ENCODE data around the gene AP2A1.
A peak's percentile ranks its signal among the peaks of the same experiment; 100 is the strongest.

The AP2A1 gene

DNA sequence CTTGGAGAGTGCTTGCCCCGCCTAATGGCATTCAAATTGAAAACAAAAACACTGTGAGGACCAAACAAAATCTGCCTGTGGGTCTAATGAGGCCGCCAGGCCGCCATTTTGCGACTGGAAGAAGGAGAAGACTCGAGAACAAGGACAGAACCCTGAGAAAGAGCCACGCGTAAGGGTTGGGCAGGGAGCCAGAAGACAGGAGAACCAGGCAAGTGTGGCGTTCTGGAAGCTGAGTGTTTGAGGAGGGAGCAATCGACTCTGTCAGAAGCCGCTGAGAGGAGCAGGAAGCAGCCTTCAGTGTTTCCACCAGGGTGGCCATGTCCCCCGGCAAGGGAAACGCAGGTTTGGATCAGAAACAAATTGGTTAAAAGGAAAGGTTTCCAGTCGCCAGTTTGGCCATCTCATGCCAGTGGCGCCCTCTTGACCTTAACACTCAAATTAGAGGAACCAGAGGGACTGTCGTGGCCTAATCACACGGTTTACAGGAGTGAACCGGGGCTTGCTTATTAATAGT is 74.0 kb downstream of the AP2A1 start:
- H3K4me3 ChIP-seq (ENCODE audit: low read length): no peak overlapping the region
- TF ChIP-seq, protein P1, sequence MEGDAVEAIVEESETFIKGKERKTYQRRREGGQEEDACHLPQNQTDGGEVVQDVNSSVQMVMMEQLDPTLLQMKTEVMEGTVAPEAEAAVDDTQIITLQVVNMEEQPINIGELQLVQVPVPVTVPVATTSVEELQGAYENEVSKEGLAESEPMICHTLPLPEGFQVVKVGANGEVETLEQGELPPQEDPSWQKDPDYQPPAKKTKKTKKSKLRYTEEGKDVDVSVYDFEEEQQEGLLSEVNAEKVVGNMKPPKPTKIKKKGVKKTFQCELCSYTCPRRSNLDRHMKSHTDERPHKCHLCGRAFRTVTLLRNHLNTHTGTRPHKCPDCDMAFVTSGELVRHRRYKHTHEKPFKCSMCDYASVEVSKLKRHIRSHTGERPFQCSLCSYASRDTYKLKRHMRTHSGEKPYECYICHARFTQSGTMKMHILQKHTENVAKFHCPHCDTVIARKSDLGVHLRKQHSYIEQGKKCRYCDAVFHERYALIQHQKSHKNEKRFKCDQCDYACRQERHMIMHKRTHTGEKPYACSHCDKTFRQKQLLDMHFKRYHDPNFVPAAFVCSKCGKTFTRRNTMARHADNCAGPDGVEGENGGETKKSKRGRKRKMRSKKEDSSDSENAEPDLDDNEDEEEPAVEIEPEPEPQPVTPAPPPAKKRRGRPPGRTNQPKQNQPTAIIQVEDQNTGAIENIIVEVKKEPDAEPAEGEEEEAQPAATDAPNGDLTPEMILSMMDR (conservative IDR thresholded peaks at IDR 0.05; ENCODE audit: low read depth, low read length): no peak
- DNase-seq (ENCODE audit: low read depth): no peak

DNA sequence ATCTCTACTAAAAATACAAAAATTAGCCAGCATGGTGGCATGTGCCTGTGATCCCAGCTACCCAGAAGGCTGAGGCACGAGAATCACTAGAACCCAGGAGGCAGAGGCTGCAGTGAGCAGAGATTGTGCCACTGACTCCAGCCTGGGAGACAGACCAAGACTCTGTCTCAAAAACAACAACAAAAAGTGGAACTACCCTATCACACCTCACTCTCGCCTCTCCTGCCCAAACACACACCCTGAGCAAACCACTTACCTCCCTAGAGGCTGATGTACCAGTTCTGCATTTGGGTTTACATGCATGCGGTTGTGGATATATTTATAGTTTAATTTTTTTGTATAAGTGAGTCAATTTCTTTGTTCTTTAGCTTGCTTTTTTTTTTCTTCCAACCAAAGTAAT is 76.5 kb downstream of the AP2A1 start:
- TF ChIP-seq, protein P1 (conservative IDR thresholded peaks at IDR 0.05; ENCODE audit: low read depth, low read length): no peak
- no peak for DNase-seq (ENCODE audit: low read depth)
- H3K4me3 ChIP-seq (ENCODE audit: low read length): no peak overlapping the region

DNA sequence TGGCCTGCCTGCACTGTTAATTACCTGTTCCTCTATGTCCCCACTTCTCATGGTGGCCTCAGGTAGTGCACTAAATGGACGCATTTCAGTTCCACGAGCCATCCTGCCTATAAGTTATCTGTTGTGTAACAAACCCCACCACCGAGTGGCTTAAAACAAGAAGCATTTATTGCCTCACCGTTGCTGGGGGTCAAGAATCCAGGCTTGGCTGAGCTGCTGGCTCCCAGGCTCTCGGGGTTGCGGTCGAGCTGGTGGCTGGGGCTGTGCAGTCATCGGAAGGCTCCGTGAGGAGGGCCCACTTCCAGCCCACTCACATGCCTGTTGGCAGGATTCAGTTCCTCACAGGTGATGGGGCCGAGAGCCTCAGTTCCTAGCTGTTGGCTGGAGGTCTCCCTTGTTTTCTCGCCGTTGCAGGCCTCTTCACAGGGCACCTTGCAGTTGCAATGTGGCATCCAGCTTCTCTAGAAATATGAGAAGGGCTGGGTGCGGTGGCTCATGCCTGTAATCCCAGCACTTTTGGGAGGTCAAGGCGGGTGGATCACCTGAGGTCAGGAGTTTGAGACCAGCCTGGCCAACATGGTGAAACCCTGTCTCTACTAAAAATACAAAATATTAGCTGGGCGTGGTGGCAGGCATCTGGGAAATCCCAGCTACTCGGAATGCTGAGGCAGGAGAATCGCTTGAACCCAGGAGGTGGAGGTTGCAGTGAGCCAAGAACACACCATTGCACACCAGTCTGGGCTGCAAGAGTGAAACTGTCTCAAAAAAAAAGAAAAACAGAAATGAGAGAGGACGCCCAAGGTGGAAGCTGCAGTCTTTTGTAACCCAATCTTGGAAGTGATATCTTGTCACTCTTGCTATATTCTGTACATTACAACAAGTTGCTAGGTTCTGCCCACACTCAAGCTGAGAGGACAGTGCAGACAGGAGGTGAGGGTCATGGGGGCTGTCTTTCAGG is 77.6 kb downstream of the AP2A1 start:
- no peak overlapping the region for H3K4me3 ChIP-seq (ENCODE audit: low read length)
- no peak for DNase-seq (ENCODE audit: low read depth)
- TF ChIP-seq, protein P1 (conservative IDR thresholded peaks at IDR 0.05; ENCODE audit: low read depth, low read length): no peak

DNA sequence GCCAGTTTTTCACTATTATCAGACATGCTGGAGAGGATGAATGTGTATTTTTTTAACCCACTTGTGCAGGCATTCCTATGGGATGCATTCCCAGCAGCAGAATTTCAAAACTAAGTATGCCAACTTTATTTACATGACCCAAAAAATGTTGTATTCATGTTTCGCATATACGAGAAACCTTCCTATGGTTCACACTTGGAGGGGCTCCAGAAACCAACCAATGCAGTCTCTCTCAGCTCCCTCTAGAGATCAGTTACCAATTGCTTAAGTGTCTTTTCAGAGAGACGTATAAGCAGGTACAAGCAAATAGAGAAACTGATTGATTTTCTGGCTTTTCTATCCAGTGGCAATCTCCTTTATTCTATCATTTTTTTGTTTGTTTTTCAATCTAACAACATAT is 78.6 kb downstream of the AP2A1 start:
- H3K4me3 ChIP-seq (ENCODE audit: low read length): no peak overlapping the region
- TF ChIP-seq, protein P1 (conservative IDR thresholded peaks at IDR 0.05; ENCODE audit: low read depth, low read length): no peak
- DNase-seq (ENCODE audit: low read depth): no peak

DNA sequence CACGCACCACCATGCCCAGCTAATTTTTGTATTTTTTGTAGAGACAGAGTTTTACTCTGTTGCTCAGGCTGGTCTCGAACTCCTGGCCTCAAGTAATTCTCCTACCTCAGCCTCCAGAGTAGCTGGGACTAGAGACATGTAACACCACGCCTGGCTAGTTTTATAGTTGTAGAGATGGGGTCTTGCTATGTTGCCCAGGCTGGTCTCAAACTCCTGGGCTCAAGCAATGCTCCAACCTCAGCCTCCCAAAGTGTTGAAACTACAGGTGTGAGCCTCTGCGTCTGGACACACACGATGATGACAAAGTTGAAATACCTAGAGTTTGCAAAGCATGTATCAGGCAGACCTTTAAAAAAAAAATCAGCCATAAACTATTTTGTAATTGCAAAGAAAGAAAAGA is 79.6 kb downstream of the AP2A1 start:
- H3K4me3 ChIP-seq (ENCODE audit: low read length): no peak overlapping the region
- DNase-seq (ENCODE audit: low read depth): no peak
- TF ChIP-seq, protein P1 (conservative IDR thresholded peaks at IDR 0.05; ENCODE audit: low read depth, low read length): no peak

- TF ChIP-seq, protein P1 (conservative IDR thresholded peaks at IDR 0.05; ENCODE audit: low read depth, low read length): no peak
- H3K4me3 ChIP-seq (ENCODE audit: low read length): no peak overlapping the region
- DNase-seq (ENCODE audit: low read depth): peak; percentile 86
Observed at GRCh38 chr19:49847731-49848696, 81.2 kb downstream of the AP2A1 start.
